ENCODE data around the gene TRDMT1.

TRDMT1 gene

GRCh38 chr10:17229967-17230682 lies 28.7 kb upstream of the TRDMT1 start:
- no peak for DNase-seq (ENCODE audit: low read depth)

- no peak for DNase-seq (ENCODE audit: low read depth)
Observed at GRCh38 chr10:17229717-17229966, 28.2 kb upstream of the TRDMT1 start.

GRCh38 chr10:17229016-17229716 lies 27.7 kb upstream of the TRDMT1 start:
- no peak for DNase-seq (ENCODE audit: low read depth)

GRCh38 chr10:17228091-17229015 lies 26.9 kb upstream of the TRDMT1 start, which contains the start of gene VIM:
Gene VIM, plus strand, starts transcription at chr10:17228241. Its CDS starts 1,182 bp downstream, at chr10:17229423.
- no peak for DNase-seq (ENCODE audit: low read depth)

GRCh38 chr10:17227367-17228090 lies 26.1 kb upstream of the TRDMT1 start:
- no peak for DNase-seq (ENCODE audit: low read depth)

- DNase-seq (ENCODE audit: low read depth): no peak
Observed at GRCh38 chr10:17226891-17227303, 25.4 kb upstream of the TRDMT1 start.

- no peak for DNase-seq (ENCODE audit: low read depth)
Observed at GRCh38 chr10:17225808-17226207, 24.3 kb upstream of the TRDMT1 start.

GRCh38 chr10:17222329-17222728 lies 20.9 kb upstream of the TRDMT1 start:
- DNase-seq (ENCODE audit: low read depth): no peak

GRCh38 chr10:17220652-17221100 lies 19.2 kb upstream of the TRDMT1 start:
- no peak for DNase-seq (ENCODE audit: low read depth)

- DNase-seq (ENCODE audit: low read depth): no peak
Observed at GRCh38 chr10:17219024-17219423, 17.6 kb upstream of the TRDMT1 start.

- no peak for DNase-seq (ENCODE audit: low read depth)
Observed at GRCh38 chr10:17217631-17218232, 16.3 kb upstream of the TRDMT1 start.

GRCh38 chr10:17216901-17217395 lies 15.5 kb upstream of the TRDMT1 start:
- DNase-seq (ENCODE audit: low read depth): no peak

- no peak for DNase-seq (ENCODE audit: low read depth)
Observed at GRCh38 chr10:17216217-17216900, 14.9 kb upstream of the TRDMT1 start.

GRCh38 chr10:17215782-17216122 lies 14.3 kb upstream of the TRDMT1 start:
- no peak for DNase-seq (ENCODE audit: low read depth)

GRCh38 chr10:17214971-17215781 lies 13.7 kb upstream of the TRDMT1 start:
- no peak for DNase-seq (ENCODE audit: low read depth)

GRCh38 chr10:17214526-17214925 lies 13.1 kb upstream of the TRDMT1 start:
- no peak for DNase-seq (ENCODE audit: low read depth)

GRCh38 chr10:17213646-17214349 lies 12.3 kb upstream of the TRDMT1 start:
- DNase-seq (ENCODE audit: low read depth): no peak

GRCh38 chr10:17212802-17213221 lies 11.3 kb upstream of the TRDMT1 start:
- DNase-seq (ENCODE audit: low read depth): no peak

GRCh38 chr10:17210361-17210760 lies 8.9 kb upstream of the TRDMT1 start:
- DNase-seq (ENCODE audit: low read depth): no peak

All from CMK (cell line).